OCI-LY7 (cell line): ENCODE data around the gene PPARGC1A.

Experiments used
- CTCF ChIP-seq: fragments of 200-600 bp; sonication (generic); conservative IDR thresholded peaks from 2 replicates; pipeline ENCODE4 v1.5.1; 2014; ENCODE audit warnings: mild to moderate bottlenecking, antibody characterized with exemption, low read length, moderate library complexity, mixed read lengths
- EZH2phosphoT487 ChIP-seq: fragments of 200-600 bp; sonication (generic); IDR thresholded peaks from 2 replicates; pipeline ENCODE4 v1.6.1; 2018; ENCODE audit warnings: low read depth, borderline replicate concordance, mild to moderate bottlenecking, mixed run types, antibody characterized with exemption, low read length, moderate library complexity, mixed read lengths

DNA sequence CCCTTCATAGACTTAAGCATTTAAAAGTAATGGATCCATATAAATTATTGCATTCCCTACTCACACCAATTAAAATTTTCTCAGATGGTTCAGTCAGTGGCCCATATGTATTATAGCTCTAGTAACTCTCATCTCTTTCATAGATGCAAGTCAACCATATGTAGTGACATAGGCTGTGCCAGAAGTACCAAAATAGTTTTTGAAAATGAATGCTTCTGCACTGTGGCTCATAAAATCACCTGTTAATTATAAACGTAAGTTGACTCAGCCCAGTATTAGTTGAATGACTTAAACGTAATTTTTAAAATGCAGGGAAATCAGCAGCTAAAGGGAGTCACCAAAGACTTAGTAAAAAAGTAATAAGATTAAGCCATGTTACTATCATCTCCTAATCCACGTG lies 143.8 kb downstream of the PPARGC1A start:
- TF ChIP-seq CTCF, result no peak
- no peak for TF ChIP-seq EZH2phosphoT487
